GM12874 (cell line): ENCODE data around the gene SPACA7.

ENCODE experiments used
- TF ChIP-seq, protein P1 (sequence below): IDR thresholded peaks from 2 replicates; pipeline ENCODE4 v1.5.1; 2011; ENCODE audit warnings: low read depth, mild to moderate bottlenecking, control low read depth, low read length, moderate library complexity; ENCODE audit not compliant: insufficient read depth

SPACA7 gene

DNA sequence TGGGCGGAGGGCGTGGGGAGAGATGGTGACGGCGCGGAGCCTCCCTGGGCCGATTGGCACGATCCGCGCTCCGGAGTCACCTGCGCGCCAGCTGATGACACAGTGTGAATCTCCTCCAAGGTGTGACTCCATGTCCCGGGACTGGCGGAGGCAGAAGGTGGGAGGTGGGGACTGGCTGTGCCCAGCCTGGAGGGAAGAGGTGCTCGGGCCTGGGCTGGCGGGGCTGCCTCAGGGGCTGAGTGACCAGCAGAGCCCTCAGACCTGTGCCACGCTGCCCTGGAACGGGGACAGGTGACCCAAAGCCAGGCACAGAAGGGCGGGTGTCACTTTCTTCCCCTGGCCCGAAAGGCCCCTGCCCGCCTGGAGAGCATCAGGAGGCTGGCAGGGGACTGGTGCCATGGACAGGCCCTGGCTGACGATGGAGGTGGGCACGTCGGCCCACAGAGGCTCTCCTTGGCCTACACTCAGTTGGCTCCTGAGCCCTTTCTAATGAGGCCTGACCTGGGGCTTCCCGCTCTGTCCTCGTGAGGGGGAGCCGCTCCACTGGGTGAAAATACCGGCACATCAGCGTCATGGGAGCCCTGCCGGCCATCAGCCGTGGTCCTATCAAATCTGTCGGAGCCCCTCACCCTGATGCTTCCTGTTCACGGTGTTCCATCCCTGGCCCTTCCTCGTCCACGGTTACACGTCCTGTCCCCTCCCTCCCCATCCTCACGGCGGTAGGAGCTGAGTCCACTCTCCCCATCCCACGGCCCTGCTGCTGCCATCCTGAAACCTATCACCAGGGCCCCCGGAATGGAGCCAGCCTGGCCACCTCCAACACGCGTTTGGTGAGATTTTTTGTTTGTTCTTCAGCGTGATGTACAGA is 75.6 kb downstream of the SPACA7 start:
- TF ChIP-seq, protein P1, sequence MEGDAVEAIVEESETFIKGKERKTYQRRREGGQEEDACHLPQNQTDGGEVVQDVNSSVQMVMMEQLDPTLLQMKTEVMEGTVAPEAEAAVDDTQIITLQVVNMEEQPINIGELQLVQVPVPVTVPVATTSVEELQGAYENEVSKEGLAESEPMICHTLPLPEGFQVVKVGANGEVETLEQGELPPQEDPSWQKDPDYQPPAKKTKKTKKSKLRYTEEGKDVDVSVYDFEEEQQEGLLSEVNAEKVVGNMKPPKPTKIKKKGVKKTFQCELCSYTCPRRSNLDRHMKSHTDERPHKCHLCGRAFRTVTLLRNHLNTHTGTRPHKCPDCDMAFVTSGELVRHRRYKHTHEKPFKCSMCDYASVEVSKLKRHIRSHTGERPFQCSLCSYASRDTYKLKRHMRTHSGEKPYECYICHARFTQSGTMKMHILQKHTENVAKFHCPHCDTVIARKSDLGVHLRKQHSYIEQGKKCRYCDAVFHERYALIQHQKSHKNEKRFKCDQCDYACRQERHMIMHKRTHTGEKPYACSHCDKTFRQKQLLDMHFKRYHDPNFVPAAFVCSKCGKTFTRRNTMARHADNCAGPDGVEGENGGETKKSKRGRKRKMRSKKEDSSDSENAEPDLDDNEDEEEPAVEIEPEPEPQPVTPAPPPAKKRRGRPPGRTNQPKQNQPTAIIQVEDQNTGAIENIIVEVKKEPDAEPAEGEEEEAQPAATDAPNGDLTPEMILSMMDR: no peak

DNA sequence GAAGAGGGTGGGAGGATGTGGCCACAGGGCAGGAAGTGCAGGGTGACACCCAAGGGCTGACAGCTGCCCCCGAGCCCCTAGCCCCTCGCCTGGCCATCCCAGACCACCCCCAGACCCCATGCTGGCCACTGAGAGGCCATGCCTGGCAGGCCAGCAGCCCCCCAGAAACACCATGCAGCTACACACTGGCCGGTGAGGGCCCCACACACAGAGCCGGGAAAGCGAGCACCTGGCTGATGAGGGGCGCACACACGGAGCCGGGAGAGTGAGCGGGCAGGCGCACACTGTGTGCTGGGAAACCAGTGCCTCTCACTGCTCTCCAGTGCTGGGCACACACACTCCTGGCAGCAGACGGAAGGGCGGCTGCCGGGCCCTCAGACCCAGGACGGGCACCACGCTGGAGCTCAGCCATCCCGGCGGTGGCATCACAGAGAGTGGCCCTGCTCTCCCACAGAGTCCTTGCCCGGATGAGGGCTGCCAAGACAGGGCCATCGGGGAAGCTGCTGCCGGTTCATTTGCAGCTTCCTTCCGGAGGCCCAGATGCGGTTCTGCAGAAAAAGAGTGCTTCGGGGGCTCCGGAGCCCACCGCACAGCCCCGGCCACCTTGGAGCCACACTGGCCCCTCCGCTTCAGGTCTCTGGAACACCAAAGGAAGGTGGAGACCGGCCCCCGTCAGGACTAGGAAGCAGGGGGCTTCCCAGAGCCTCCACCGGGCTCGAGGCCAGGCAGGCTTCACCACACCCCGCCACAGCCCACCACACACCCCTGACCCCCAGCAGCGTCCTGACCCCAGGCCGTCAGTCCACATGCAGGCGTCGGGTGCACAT is 76.4 kb downstream of the SPACA7 start:
- TF ChIP-seq, protein P1: no peak

DNA sequence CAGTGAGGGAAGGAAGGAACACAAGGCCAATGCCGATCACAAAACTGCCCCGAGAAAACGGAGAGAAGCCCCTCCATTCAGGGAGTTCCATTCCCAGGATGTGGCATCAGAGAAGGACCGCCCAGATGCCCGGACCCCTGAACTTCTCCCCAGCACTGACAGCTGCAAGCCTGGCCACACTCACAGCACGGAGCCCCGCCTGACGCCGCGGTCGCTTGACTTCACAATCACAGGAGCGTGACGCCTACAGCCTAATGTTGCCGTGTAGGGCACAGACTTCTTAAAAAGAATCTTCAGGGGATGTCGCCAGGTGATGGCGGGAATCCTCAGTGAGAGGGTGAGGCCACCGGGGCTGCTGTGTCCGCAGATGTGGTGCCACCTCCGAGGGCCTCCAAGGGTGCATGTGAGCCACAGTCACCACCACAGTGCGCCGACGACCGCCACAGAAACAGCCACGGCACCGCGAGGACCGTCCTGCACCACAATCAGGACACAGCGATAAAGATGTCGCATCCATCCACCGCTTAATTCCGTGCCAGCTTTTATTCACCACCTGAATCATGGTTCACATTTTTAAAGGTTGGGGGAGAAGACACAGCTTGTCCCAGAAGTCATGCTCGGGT is 77.2 kb downstream of the SPACA7 start:
- TF ChIP-seq, protein P1: no peak

DNA sequence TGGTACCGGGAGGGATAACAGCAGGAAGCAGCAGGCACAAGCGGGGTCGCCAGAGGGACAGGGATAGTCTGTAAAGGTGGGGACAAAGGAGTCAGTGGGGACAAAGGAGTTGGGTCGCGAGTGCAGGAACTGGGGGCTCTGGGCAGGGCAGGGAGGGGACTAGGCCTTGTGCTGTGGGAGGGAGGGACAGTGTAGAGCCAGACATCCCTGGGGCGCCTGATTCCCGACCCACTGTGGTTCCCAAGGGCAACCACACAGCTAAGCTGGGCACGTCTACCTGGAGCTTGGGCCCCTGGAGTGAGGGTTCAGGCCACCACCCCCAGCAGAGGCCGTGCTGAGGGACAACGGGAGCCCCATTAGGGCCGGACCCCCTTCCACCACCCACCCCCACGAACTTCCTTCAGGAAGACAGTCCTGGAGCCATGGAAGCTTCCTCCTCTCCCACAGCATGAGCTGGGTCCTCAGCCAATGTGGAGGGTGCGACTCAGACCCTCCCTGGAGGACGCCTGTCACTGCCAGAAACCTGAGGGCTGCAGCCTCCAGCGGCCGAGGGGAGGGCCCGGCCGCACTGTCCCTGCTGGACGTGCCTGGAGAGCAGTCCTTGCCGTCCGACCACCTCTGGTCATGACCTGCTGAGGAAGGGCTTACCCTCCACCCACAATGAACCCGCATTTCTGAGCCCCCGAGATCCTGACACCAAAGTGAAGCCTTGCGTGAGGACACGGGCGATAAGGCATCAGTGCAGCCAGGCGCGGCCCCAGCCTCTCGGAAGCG is 77.9 kb downstream of the SPACA7 start:
- TF ChIP-seq, protein P1: no peak

DNA sequence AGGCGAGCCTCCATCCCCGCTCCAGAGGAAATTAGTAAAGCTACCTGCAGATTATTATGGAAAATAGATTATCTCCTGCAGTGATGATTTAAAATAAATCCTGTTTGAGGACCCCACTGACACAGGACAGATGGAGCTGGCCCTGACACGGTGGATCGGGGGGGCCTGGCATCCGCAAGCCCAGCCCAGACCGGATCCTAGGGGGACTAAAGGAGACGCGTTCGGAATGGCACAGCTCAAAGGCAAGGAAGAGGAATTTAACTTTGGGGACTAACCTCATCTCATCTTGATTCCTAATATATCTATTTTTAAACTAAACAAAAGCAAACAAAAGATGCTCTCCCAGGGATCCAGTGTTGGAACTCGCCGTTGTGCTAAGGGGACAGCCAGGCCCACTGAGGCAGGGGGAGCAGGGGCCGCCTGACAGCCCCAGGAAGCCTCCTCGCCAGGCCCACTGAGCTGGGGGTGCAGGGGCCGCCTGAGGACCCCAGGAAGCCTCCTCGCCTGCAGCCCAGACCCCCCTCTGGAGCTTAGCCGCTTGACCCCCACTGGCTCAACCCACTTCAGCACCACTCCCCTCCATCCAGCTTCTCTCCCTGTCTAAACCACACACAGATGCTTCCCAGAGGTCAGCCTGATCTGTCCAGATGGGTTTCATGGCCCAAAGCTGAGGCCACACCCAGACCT is 78.6 kb downstream of the SPACA7 start:
- TF ChIP-seq, protein P1: no peak

DNA sequence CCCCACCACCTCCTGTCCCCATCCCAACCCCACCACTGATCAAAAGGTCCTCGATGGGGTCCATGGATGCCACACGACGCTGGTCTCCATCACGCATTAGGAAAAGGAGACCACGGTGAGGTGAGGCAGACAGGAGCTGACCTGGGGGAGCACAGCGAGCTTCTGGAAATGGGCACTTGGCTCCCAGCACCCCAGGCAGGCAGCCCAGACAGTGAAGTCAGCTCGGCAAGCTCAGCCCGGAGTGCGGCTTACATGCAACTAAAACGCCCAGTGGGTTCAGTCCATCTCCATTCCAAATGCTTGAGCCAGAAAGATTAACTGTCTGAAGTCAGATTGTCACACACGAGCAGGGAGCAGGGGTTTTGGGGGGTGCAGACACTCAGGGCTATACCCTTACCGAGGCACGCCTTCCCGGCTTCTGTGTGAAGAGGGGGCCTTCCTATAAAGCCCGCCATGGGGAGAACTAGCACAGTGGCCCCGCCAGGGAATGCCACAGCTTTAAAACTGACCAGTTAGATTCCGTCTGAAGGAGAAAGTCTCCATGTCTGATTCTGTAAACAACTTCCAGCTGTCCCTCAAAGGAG is 79.4 kb downstream of the SPACA7 start:
- TF ChIP-seq, protein P1: no peak
